HepG2 (cell line): ENCODE results near the gene BHLHE41. TPM values are rescaled to one million over a fixed set of nuclear protein-coding genes. Genes with fewer than 3 reads are reported as not detected.

Experiments used
- ATAC-seq: fragments of 200-7000 bp; cut with Tn5 transposase; 3 replicates; pipeline ENCODE4 v1.9.1; 2020; ENCODE audit warnings: mild to moderate bottlenecking, moderate library complexity
- BruUV-seq: library from RNA; stranded (reverse); fragments of 400-500 nt; replicated peaks from 2 replicates; lab custom pipeline; 2021; lab: Mats Ljungman, UMichigan
- CTCF ChIA-PET: fragments of 300-600 bp; formaldehyde crosslinking; extraction: SDS; loops from one replicate; lab custom pipeline; 2021; ENCODE audit warnings: low total read pairs, inconsistent platforms, low intra/inter-chr PET ratio; lab: Yijun Ruan, JAX
- POLR2A ChIA-PET: fragments of 350-600 bp; sonication (Branson Sonifier 250); formaldehyde crosslinking; loops from one replicate; lab custom pipeline; 2020; ENCODE audit warnings: antibody characterized with exemption, inconsistent platforms; lab: Yijun Ruan, JAX
- DNase-seq: peaks from one replicate; pipeline ENCODE4 v3.0.0-alpha.2; 2015; ENCODE audit warnings: low spot score
- FAIRE-seq: peaks from 3 replicates; lab custom pipeline; 2011; peaks lifted over from hg19 to GRCh38; lab: Jason Lieb, UNC
- H2AFZ ChIP-seq: one replicate; pipeline ENCODE4 v1.6.1; 2011; ENCODE audit warnings: low read length, inconsistent platforms
- H3K27ac ChIP-seq: fragments of 300-600 bp; 3 replicates; pipeline ENCODE4 v1.8.0; 2011; ENCODE audit warnings: mixed run types, mild to moderate bottlenecking, mixed read lengths, low read length, inconsistent platforms; ENCODE audit not compliant: insufficient read depth; ENCODE audit errors: extremely low read length
- H3K27me3 ChIP-seq, 2 experiments: fragments of 200-600 bp in 1 of 2; 2 replicates in 1 of 2; 3 replicates in 1 of 2; pipeline versions ENCODE4 v1.6.0 to v1.8.0; 2011; ENCODE audit warnings: low read length in 2 of 2, mild to moderate bottlenecking in 2 of 2, moderate library complexity in 2 of 2, inconsistent platforms in 1 of 2; ENCODE audit not compliant: insufficient read depth in 2 of 2, control insufficient read depth in 1 of 2
- H3K36me3 ChIP-seq, 2 experiments: fragments of 200-600 bp in 1 of 2; replicated peaks in 1 of 2; 2 replicates in 1 of 2; 3 replicates in 1 of 2; pipeline versions ENCODE4 v1.5.1 to v1.8.0; 2011; ENCODE audit warnings: low read length in 2 of 2, inconsistent platforms in 1 of 2; ENCODE audit not compliant: insufficient read depth in 2 of 2, control insufficient read depth in 1 of 2
- H3K4me1 ChIP-seq: 2 replicates; pipeline ENCODE4 v1.5.1; 2012; ENCODE audit warnings: low read length, inconsistent platforms; ENCODE audit not compliant: insufficient read depth
- H3K4me2 ChIP-seq: 2 replicates; pipeline ENCODE4 v1.6.0; 2011; ENCODE audit warnings: low read depth, low read length, inconsistent platforms
- H3K4me3 ChIP-seq, 3 experiments: fragments of 200-600 bp in 1 of 3; sonication (generic), shearing (Covaris generic) in 1 of 3; replicated peaks in 1 of 3; 2 replicates each; pipeline ENCODE4 v1.5.1; 2011 to 2016; ENCODE audit warnings: low read length in 3 of 3, inconsistent platforms in 2 of 3, low read depth in 2 of 3, mild to moderate bottlenecking in 2 of 3, control low read depth in 1 of 3, mixed read lengths in 1 of 3; ENCODE audit not compliant: insufficient read depth in 1 of 3
- H3K79me2 ChIP-seq: one replicate; pipeline ENCODE4 v1.6.1; 2011; ENCODE audit warnings: low read length, inconsistent platforms; ENCODE audit not compliant: insufficient read depth
- H3K9ac ChIP-seq: 2 replicates; pipeline ENCODE4 v1.6.0; 2011; ENCODE audit warnings: mild to moderate bottlenecking, low read depth, low read length, inconsistent platforms; ENCODE audit not compliant: insufficient read depth
- H3K9me3 ChIP-seq: 2 replicates; pipeline ENCODE4 v1.5.1; 2012; ENCODE audit warnings: mild to moderate bottlenecking, low read length
- H4K20me1 ChIP-seq: 2 replicates; pipeline ENCODE4 v1.6.0; 2011; ENCODE audit warnings: inconsistent platforms, mild to moderate bottlenecking, low read length, moderate library complexity; ENCODE audit not compliant: insufficient read depth
- ATF4 ChIP-seq, 2 experiments: fragments of 450-650 bp in 1 of 2; sonication (generic) in 1 of 2; formaldehyde crosslinking; IDR thresholded peaks; 2 replicates each; pipeline versions ENCODE4 v1.5.0 to v1.8.0; 2020 to 2022; ENCODE audit warnings: mild to moderate bottlenecking in 1 of 2, missing genetic modification reagents in 1 of 2
- CEBPG ChIP-seq: IDR thresholded peaks from 2 replicates; pipeline ENCODE4 v1.6.1; 2016
- IKZF4 ChIP-seq: sonication (generic); formaldehyde crosslinking; IDR thresholded peaks from 2 replicates; pipeline ENCODE4 v1.5.1; 2020; ENCODE audit warnings: borderline replicate concordance, mild to moderate bottlenecking, low read depth, missing genetic modification reagents; ENCODE audit errors: not compliant biosample characterization
- MBD4 ChIP-seq: IDR thresholded peaks from 2 replicates; pipeline ENCODE4 v1.6.1; 2012; ENCODE audit warnings: low read length, inconsistent platforms, borderline replicate concordance
- MYPOP ChIP-seq: sonication (generic); formaldehyde crosslinking; IDR thresholded peaks from 2 replicates; pipeline ENCODE4 v1.8.1; 2023; ENCODE audit warnings: mild to moderate bottlenecking, moderate library complexity, missing genetic modification reagents
- SRSF4 ChIP-seq: fragments of 200-400 bp; formaldehyde crosslinking; IDR thresholded peaks from one replicate; pipeline ENCODE4 v1.6.1; 2018; ENCODE audit warnings: mild to moderate bottlenecking, low read depth, low read length, moderate library complexity; ENCODE audit not compliant: poor library complexity, severe bottlenecking
- XRCC5 ChIP-seq: fragments of 200-400 bp; formaldehyde crosslinking; optimal IDR thresholded peaks from 2 replicates; pipeline ENCODE3; 2017; ENCODE audit warnings: mild to moderate bottlenecking, low read length
- ZBTB26 ChIP-seq: IDR thresholded peaks from 2 replicates; pipeline ENCODE4 v1.6.1; 2016; ENCODE audit warnings: missing compliant biosample characterization, missing genetic modification reagents, borderline replicate concordance
- ZNF333 ChIP-seq: sonication (generic); formaldehyde crosslinking; IDR thresholded peaks from 2 replicates; pipeline ENCODE4 v1.4.0; 2020; ENCODE audit warnings: mild to moderate bottlenecking, missing genetic modification reagents, borderline replicate concordance
- ZNF543 ChIP-seq: sonication (generic); formaldehyde crosslinking; IDR thresholded peaks from 2 replicates; pipeline ENCODE4 v1.4.0; 2020; ENCODE audit warnings: mild to moderate bottlenecking, missing genetic modification reagents
- ZNF563 ChIP-seq: sonication (generic); formaldehyde crosslinking; IDR thresholded peaks from 2 replicates; pipeline ENCODE4 v1.8.0; 2022; ENCODE audit warnings: mild to moderate bottlenecking, moderate library complexity, missing genetic modification reagents
- ZNF607 ChIP-seq: sonication (generic); formaldehyde crosslinking; IDR thresholded peaks from 2 replicates; pipeline ENCODE4 v1.5.1; 2020; ENCODE audit warnings: missing genetic modification reagents, mild to moderate bottlenecking, borderline replicate concordance
- ZNF615 ChIP-seq: sonication (generic); formaldehyde crosslinking; IDR thresholded peaks from 2 replicates; pipeline ENCODE4 v1.5.0; 2020; ENCODE audit warnings: mild to moderate bottlenecking, missing genetic modification reagents, borderline replicate concordance
- ZNF672 ChIP-seq: sonication (generic); formaldehyde crosslinking; IDR thresholded peaks from 2 replicates; pipeline ENCODE4 v1.8.1; 2022; ENCODE audit warnings: missing genetic modification reagents
- ZNF781 ChIP-seq: sonication (generic); formaldehyde crosslinking; IDR thresholded peaks from 2 replicates; pipeline ENCODE4 v1.5.1; 2020; ENCODE audit warnings: borderline replicate concordance, mild to moderate bottlenecking, missing genetic modification reagents; ENCODE audit errors: not compliant biosample characterization
- WGBS: methylation state at CpG from one replicate; pipeline ENCODE4 v1.1.6; 2017; ENCODE audit warnings: low lambda C conversion rate; 5-methylcytosine and 5-hydroxymethylcytosine counted together
- in situ Hi-C: cut with HindIII; loops from 2 replicates; pipeline ENCODE4 v1.10.0; 2017; ENCODE audit warnings: low pct_unique_long_range_greater_than_20kb; ENCODE audit not compliant: extremely low pct_ligation_motif_present
- intact Hi-C: fragments of 100-400 bp; cut with micrococcal nuclease; formaldehyde crosslinking; loops from one replicate; pipeline ENCODE4 v1.10.0; 2022; ENCODE audit not compliant: unreplicated experiment
- polyA plus RNA-seq, 8 experiments: library from polyadenylated mRNA; depleted of rRNA in 3 of 8; stranded (reverse) in 7 of 8; unstranded in 1 of 8; fragments of >200 nt; fragmentation: Illumina TruSeq in 4 of 8; extraction: Trizol in 4 of 8; gene quantifications; 2 replicates each; pipeline versions ENCODE4 v1.2.1 to v1.2.3, GENCODE V29; 2011 to 2016; ENCODE audit warnings: low read depth in 4 of 8, missing spikeins in 1 of 8, mixed read lengths in 1 of 8; ENCODE audit not compliant: insufficient read depth in 1 of 8
- total RNA-seq, 5 experiments: library from RNA; depleted of rRNA; stranded (reverse); fragments of >200 nt; fragmentation: Illumina TruSeq; extraction: Trizol; gene quantifications; 2 replicates each; pipeline ENCODE4 v1.2.3, GENCODE V29; 2016; ENCODE audit warnings: low read depth in 1 of 5

Gene BHLHE41
- total and polyA plus RNA-seq, 2 of the 13 experiments (the other 11 are each of a cell fraction or from before 2014, with no cell fraction given), result 0.03 TPM; not detected in 1

- no TSS peak for BruUV-seq
- POLR2A ChIA-PET, result no interaction called here
- no peak for DNase-seq
Observed at GRCh38 chr12:26101763-26102162, 23.1 kb downstream of the BHLHE41 start.

GRCh38 chr12:26101350-26101734 lies 23.5 kb downstream of the BHLHE41 start:
- Histone ChIP-seq H3K4me2 (no peak overlapping the region), H3K79me2 (no peaks in the 10 kb centered on the region), H3K4me1 (peaks cover 2% of the 10 kb centered on the region), H3K4me3 (no peak overlapping the region), H4K20me1 (no peaks in the 10 kb centered on the region), H3K27me3 (no peaks in the 10 kb centered on the region; a peak in 2 of 5 replicates), H2AFZ (no peak overlapping the region), H3K36me3 (no peaks in the 10 kb centered on the region), H3K9ac (no peak overlapping the region), H3K9me3 (no peaks in the 10 kb centered on the region), H3K27ac (no peak overlapping the region)
- BruUV-seq, result no TSS peak
- in situ Hi-C loops, result no loop called here
- FAIRE-seq (no peak), ATAC-seq (no peak), DNase-seq (no peak)
- intact Hi-C loops, result no loop called here
- WGBS, result 1% methylated on average over 3 of the region's 3 CpGs
- ChIA-PET POLR2A (no interaction called here), CTCF (no interaction called here)
- TF ChIP-seq ZNF333 (CRISPR knock-in tag), result no peak
- TF ChIP-seq ZNF672, result no peak
- TF ChIP-seq ATF4 (CRISPR knock-in tag; IDR thresholded peaks at IDR 0.05), result no peak
- TF ChIP-seq ZBTB26 (CRISPR knock-in tag), result no peak
- no peak for TF ChIP-seq ZNF543 (CRISPR knock-in tag)
- TF ChIP-seq IKZF4, result no peak
- TF ChIP-seq ZNF781 (CRISPR knock-in tag), result no peak
- no peak for TF ChIP-seq ZNF607 (CRISPR knock-in tag)
- no peak for TF ChIP-seq XRCC5
- no peak for TF ChIP-seq MYPOP (CRISPR knock-in tag)
- TF ChIP-seq ZNF563 (CRISPR knock-in tag), result no peak
- no peak for TF ChIP-seq ZNF615 (CRISPR knock-in tag)
- TF ChIP-seq MBD4, result no peak
- no peak for TF ChIP-seq CEBPG (CRISPR knock-in tag)

More at GRCh38 chr12:26101763-26102162, 23.1 kb downstream of the BHLHE41 start:
- in situ Hi-C loops (no loop called here), intact Hi-C loops (no loop called here)
- Histone ChIP-seq H3K4me2 (no peak overlapping the region), H3K27me3 (no peaks in the 10 kb centered on the region; a peak in 2 of 5 replicates), H3K9me3 (no peaks in the 10 kb centered on the region), H4K20me1 (no peaks in the 10 kb centered on the region), H3K4me1 (no peaks in the 10 kb centered on the region), H3K27ac (no peak overlapping the region), H3K36me3 (no peaks in the 10 kb centered on the region)
- no peak for FAIRE-seq
- 23% methylated on average over 4 of the region's 4 CpGs for WGBS
- CTCF ChIA-PET, result no interaction called here
- no peak for TF ChIP-seq SRSF4
- TF ChIP-seq, all 625 proteins: peak for 0
- Histone ChIP-seq H2AFZ (no peak overlapping the region), H3K9ac (no peak overlapping the region), H3K4me3 (no peak overlapping the region), H3K79me2 (no peaks in the 10 kb centered on the region)
- ATAC-seq, result no peak
